ENCODE results near the gene SEC14L1. TPM values are rescaled to one million over a fixed set of nuclear protein-coding genes. Genes with fewer than 3 reads are reported as not detected.

Gene SEC14L1
- total RNA-seq, 1 experiment from 2014 or later, result 50.6 TPM

DNA sequence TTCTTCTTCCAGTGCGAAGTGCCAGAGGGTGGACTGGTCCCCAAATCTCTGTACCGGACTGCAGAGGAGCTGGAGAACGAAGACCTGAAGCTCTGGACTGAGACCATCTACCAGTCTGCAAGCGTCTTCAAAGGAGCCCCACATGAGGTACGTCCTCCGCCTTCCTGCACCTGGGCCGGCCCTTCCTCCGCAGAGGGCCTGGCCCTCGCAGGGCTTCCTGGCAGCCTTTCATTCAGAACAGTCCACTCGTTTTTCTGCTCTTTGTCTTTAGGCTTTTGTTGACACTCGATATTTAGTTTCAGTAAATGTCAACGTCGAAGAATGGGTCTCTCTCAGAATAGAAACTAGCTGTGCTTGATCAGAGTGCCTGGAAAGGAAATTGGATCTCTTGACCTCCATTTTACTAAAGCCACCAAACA, 68.6 kb downstream of the SEC14L1 start:
- CTCF ChIA-PET, result interaction anchor here (0.7 kb wide), 1 partner anchor 419 kb away, joined by 3 read pairs; no protein-coding TSS in a partner anchor
- Mint-ChIP-seq H3K27ac (ENCODE audit: unreplicated experiment) (no peak overlapping the region), H3K4me3 (ENCODE audit: low read depth, unreplicated experiment) (no peak overlapping the region), H3K36me3 (ENCODE audit: insufficient read depth, unreplicated experiment) (peaks cover 42% of the 10 kb centered on the region), H3K4me1 (ENCODE audit: low read depth, unreplicated experiment) (no peaks in the 10 kb centered on the region), H3K9me3 (ENCODE audit: low read depth, unreplicated experiment) (no peaks in the 10 kb centered on the region), H3K27me3 (ENCODE audit: unreplicated experiment) (no peaks in the 10 kb centered on the region)
- no peak for DNase-seq
- BruUV-seq (replicated peaks), result no TSS peak
- TF ChIP-seq, protein P1, sequence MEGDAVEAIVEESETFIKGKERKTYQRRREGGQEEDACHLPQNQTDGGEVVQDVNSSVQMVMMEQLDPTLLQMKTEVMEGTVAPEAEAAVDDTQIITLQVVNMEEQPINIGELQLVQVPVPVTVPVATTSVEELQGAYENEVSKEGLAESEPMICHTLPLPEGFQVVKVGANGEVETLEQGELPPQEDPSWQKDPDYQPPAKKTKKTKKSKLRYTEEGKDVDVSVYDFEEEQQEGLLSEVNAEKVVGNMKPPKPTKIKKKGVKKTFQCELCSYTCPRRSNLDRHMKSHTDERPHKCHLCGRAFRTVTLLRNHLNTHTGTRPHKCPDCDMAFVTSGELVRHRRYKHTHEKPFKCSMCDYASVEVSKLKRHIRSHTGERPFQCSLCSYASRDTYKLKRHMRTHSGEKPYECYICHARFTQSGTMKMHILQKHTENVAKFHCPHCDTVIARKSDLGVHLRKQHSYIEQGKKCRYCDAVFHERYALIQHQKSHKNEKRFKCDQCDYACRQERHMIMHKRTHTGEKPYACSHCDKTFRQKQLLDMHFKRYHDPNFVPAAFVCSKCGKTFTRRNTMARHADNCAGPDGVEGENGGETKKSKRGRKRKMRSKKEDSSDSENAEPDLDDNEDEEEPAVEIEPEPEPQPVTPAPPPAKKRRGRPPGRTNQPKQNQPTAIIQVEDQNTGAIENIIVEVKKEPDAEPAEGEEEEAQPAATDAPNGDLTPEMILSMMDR (IDR thresholded peaks at IDR 0.05; ENCODE audit: unreplicated experiment), result no peak
- intact Hi-C loops (cut with micrococcal nuclease; ENCODE audit: unreplicated experiment), result no loop called here

DNA sequence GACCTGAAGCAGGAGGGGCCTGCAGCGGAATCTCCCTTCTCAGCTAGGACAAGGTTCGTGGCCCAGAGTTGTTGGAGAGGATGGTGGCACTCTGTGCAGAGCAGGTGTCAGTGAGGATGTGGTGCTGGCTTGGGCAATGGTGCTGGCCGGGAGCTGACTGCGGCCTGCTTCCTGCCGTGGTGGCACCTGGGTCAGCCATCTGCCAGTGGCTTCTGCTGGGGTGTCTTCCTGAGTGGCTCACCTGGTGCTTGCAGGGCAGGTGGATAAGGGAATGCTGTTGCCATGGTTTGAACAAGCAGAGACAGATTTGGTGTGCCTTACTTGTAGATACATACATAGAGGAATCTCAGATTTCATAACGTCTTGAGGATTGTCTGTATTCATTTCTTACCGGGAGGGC, 69.6 kb downstream of the SEC14L1 start:
- Mint-ChIP-seq H3K27me3 (ENCODE audit: unreplicated experiment) (no peaks in the 10 kb centered on the region), H3K9me3 (ENCODE audit: low read depth, unreplicated experiment) (no peaks in the 10 kb centered on the region), H3K36me3 (ENCODE audit: insufficient read depth, unreplicated experiment) (peaks cover 43% of the 10 kb centered on the region), H3K4me3 (ENCODE audit: low read depth, unreplicated experiment) (no peak overlapping the region), H3K4me1 (ENCODE audit: low read depth, unreplicated experiment) (no peaks in the 10 kb centered on the region), H3K27ac (ENCODE audit: unreplicated experiment) (no peak overlapping the region)
- CTCF ChIA-PET, result no interaction called here
- intact Hi-C loops (cut with micrococcal nuclease; ENCODE audit: unreplicated experiment), result no loop called here
- no peak for DNase-seq
- BruUV-seq (replicated peaks), result no TSS peak
- TF ChIP-seq, protein P1 (IDR thresholded peaks at IDR 0.05; ENCODE audit: unreplicated experiment), result no peak

DNA sequence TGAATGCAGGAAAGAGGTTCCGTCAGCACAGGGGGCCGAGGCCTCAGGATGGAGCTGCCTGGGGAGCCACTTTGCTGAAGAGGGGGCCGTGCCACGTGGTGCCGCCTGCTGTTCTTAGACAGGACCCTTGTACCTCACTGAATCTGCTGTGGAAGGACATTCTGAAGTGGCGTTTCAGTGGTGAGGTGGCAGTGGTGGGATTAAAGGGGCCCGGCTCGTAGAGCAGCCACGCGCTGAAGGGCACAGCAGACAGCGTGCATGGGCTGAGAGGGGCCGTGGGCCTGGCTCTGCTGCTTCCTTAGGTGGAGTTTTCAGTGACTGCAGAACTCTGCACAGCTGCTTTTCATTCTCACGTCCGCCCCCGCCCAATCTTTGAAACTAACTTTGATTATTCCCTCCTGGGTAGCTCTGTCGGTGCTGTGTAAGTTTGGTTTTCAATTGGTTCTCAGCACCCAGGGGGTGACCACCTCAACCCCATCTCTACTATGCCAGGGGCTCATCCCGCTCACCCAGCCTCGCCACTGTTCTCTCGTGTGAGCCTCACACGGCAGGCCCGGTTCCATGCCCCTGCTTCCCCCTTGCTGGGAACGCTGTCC, 70.3 kb downstream of the SEC14L1 start:
- Mint-ChIP-seq H3K9me3 (ENCODE audit: low read depth, unreplicated experiment) (no peaks in the 10 kb centered on the region), H3K36me3 (ENCODE audit: insufficient read depth, unreplicated experiment) (peaks cover 38% of the 10 kb centered on the region)

DNA sequence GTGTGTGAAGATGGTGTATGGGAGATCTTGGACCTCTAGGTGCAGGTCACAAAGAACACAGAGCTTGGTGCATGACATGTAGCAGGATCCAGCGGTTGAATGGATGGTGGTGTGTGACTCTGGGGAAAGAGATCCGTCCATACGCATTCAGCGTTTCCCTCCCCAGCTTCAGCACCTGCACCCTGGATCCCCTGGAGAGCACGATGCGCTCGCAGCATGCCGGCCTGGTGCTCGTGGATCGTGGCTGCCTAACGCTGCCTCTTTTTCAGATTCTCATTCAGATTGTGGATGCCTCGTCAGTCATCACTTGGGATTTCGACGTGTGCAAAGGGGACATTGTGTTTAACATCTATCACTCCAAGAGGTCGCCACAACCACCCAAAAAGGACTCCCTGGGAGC, 70.9 kb downstream of the SEC14L1 start:
- DNase-seq, result no peak
- no TSS peak for BruUV-seq (replicated peaks)
- Mint-ChIP-seq H3K36me3 (ENCODE audit: insufficient read depth, unreplicated experiment) (peaks cover 32% of the 10 kb centered on the region), H3K27me3 (ENCODE audit: unreplicated experiment) (no peaks in the 10 kb centered on the region), H3K4me1 (ENCODE audit: low read depth, unreplicated experiment) (no peaks in the 10 kb centered on the region), H3K4me3 (ENCODE audit: low read depth, unreplicated experiment) (no peak overlapping the region), H3K27ac (ENCODE audit: unreplicated experiment) (no peak overlapping the region), H3K9me3 (ENCODE audit: low read depth, unreplicated experiment) (no peaks in the 10 kb centered on the region)
- intact Hi-C loops (cut with micrococcal nuclease; ENCODE audit: unreplicated experiment), result no loop called here
- CTCF ChIA-PET, result no interaction called here
- TF ChIP-seq, protein P1 (IDR thresholded peaks at IDR 0.05; ENCODE audit: unreplicated experiment), result no peak

More for the DNA sequence above, 70.3 kb downstream of the SEC14L1 start:
- TF ChIP-seq, protein P1 (IDR thresholded peaks at IDR 0.05; ENCODE audit: unreplicated experiment), result no peak
- intact Hi-C loops (cut with micrococcal nuclease; ENCODE audit: unreplicated experiment), result no loop called here
- no peak overlapping the region for H3K27ac Mint-ChIP-seq (ENCODE audit: unreplicated experiment)
- no TSS peak for BruUV-seq (replicated peaks)
- no peaks in the 10 kb centered on the region for H3K27me3 Mint-ChIP-seq (ENCODE audit: unreplicated experiment)
- no peaks in the 10 kb centered on the region for H3K4me1 Mint-ChIP-seq (ENCODE audit: low read depth, unreplicated experiment)
- no peak for DNase-seq
- H3K4me3 Mint-ChIP-seq (ENCODE audit: low read depth, unreplicated experiment), result no peak overlapping the region
- CTCF ChIA-PET, result no interaction called here
